T47D (cell line): ENCODE data around the gene STAT1.
A peak's percentile ranks its signal among the peaks of the same experiment; 100 is the strongest.

ENCODE experiments used
- DNase-seq, 2 experiments: peaks; one replicate each; pipeline versions ENCODE4 v3.0.0 to v3.0.0-alpha.2; 2011 to 2012; ENCODE audit warnings: low read depth in 1 of 2, low spot score in 1 of 2
- JUND ChIP-seq: IDR thresholded peaks from 2 replicates; pipeline ENCODE4 v1.6.1; 2012; ENCODE audit warnings: low read depth
- in situ Hi-C: cut with HindIII; loops from 2 replicates; pipeline ENCODE4 v1.10.0; 2016; ENCODE audit warnings: low sequenced_read_pairs, low pct_unique_long_range_greater_than_20kb

STAT1 gene

GRCh38 chr2:190947711-190948251, 66.2 kb downstream of the STAT1 start:
- no peak for TF ChIP-seq JUND
- in situ Hi-C loops = no loop called here
- peak in 1 of 2 experiments; percentile 2 for DNase-seq

- no peak for DNase-seq
- no peak for TF ChIP-seq JUND
- in situ Hi-C loops = no loop called here
Observed at GRCh38 chr2:190947141-190947540, 66.8 kb downstream of the STAT1 start.

- TF ChIP-seq JUND = no peak
- DNase-seq = no peak
- in situ Hi-C loops = no loop called here
Observed at GRCh38 chr2:190943706-190944105, 70.3 kb downstream of the STAT1 start.

- in situ Hi-C loops = no loop called here
- TF ChIP-seq JUND = no peak
- no peak for DNase-seq
Observed at GRCh38 chr2:190942697-190943096, 71.3 kb downstream of the STAT1 start.

- no peak for DNase-seq
- TF ChIP-seq JUND = no peak
- in situ Hi-C loops = no loop called here
Observed at GRCh38 chr2:190941571-190941970, 72.4 kb downstream of the STAT1 start.

GRCh38 chr2:190940454-190940853, 73.5 kb downstream of the STAT1 start:
- in situ Hi-C loops = no loop called here
- no peak for DNase-seq
- no peak for TF ChIP-seq JUND

- no peak for TF ChIP-seq JUND
- in situ Hi-C loops = no loop called here
- no peak for DNase-seq
Observed at GRCh38 chr2:190938771-190939335, 75.1 kb downstream of the STAT1 start.

- TF ChIP-seq JUND = no peak
- no peak for DNase-seq
- in situ Hi-C loops = no loop called here
Observed at GRCh38 chr2:190935054-190935453, 78.9 kb downstream of the STAT1 start.

GRCh38 chr2:190933361-190933760, 80.6 kb downstream of the STAT1 start:
- in situ Hi-C loops = no loop called here
- no peak for TF ChIP-seq JUND
- DNase-seq = no peak

- DNase-seq = no peak
- in situ Hi-C loops = no loop called here
- no peak for TF ChIP-seq JUND
Observed at GRCh38 chr2:190932514-190932913, 81.5 kb downstream of the STAT1 start.

GRCh38 chr2:190930411-190930810, 83.6 kb downstream of the STAT1 start:
- no peak for DNase-seq
- in situ Hi-C loops = no loop called here

GRCh38 chr2:190929919-190930318, 84.1 kb downstream of the STAT1 start:
- in situ Hi-C loops = no loop called here
- no peak for TF ChIP-seq JUND
- no peak for DNase-seq

More at GRCh38 chr2:190930411-190930810, 83.6 kb downstream of the STAT1 start:
- TF ChIP-seq JUND = no peak

GRCh38 chr2:190927301-190927700, 86.7 kb downstream of the STAT1 start:
- peak in 1 of 2 experiments; percentile 2 for DNase-seq
- TF ChIP-seq JUND = no peak
- in situ Hi-C loops = no loop called here

- no peak for DNase-seq
- no peak for TF ChIP-seq JUND
- in situ Hi-C loops = no loop called here
Observed at GRCh38 chr2:190922376-190922775, 91.6 kb downstream of the STAT1 start.
